ENCODE data around the gene AKAP13.

GRCh38 chr15:85609492-85609891 is 229.1 kb downstream of the AKAP13 start:
- TF ChIP-seq FOXM1 (IDR thresholded peaks at IDR 0.05; ENCODE audit: borderline replicate concordance) (no peak), ARNT (IDR thresholded peaks at IDR 0.05) (no peak), CTBP1 (IDR thresholded peaks at IDR 0.05; ENCODE audit: borderline replicate concordance) (no peak), TARDBP (IDR thresholded peaks at IDR 0.05) (no peak)

All from HEK293T (cell line).